ENCODE measurements around the gene UNC13A. TPM values are rescaled to one million over a fixed set of nuclear protein-coding genes. Genes with fewer than 3 reads are reported as not detected.
"Not testable (repeated sequence)": the region's sequence is repeated elsewhere in the genome, so short reads cannot be mapped to it uniquely, and the experiment has no call there.

The UNC13A gene
- total RNA-seq, 1 experiment from 2014 or later, result under 0.01 TPM

GRCh38 chr19:17598063-17598462 lies 90.1 kb downstream of the UNC13A start:
- H3K4me2 ChIP-seq (ENCODE audit: low read depth, low read length, poor library complexity, severe bottlenecking); H3K79me2 ChIP-seq (ENCODE audit: low read length); H4K20me1 ChIP-seq (ENCODE audit: insufficient read depth, low read depth, low read length); H3K9ac ChIP-seq (ENCODE audit: low read length); H3K9me3 ChIP-seq (ENCODE audit: low read length); H3K9me2 ChIP-seq (replicated peaks; ENCODE audit: insufficient read depth, low read length); H3K4me3 ChIP-seq (ENCODE audit: low read length); H3K27ac ChIP-seq (ENCODE audit: low read length); H3K36me3 ChIP-seq (ENCODE audit: insufficient read depth, low read length); DNase-seq; H2AFZ ChIP-seq (ENCODE audit: low read length); H3K27me3 ChIP-seq (ENCODE audit: low read length): not testable (repeated sequence)
- peaks cover 20% of the 10 kb centered on the region for H3K4me1 ChIP-seq (ENCODE audit: low read length)

GRCh38 chr19:17594296-17594695 lies 93.9 kb downstream of the UNC13A start:
- H3K9me3 ChIP-seq (ENCODE audit: low read length); H3K4me3 ChIP-seq (ENCODE audit: low read length): not testable (repeated sequence)

GRCh38 chr19:17590866-17591265 lies 97.3 kb downstream of the UNC13A start:
- H3K9me3 ChIP-seq (ENCODE audit: low read length), result no peaks in the 10 kb centered on the region
- H3K4me3 ChIP-seq (ENCODE audit: low read length), result no peak overlapping the region
- H3K9me2 ChIP-seq (replicated peaks; ENCODE audit: insufficient read depth, low read length), result no peaks in the 10 kb centered on the region
- no peak overlapping the region for H3K4me2 ChIP-seq (ENCODE audit: low read depth, low read length, poor library complexity, severe bottlenecking)
- H3K79me2 ChIP-seq (ENCODE audit: low read length), result no peaks in the 10 kb centered on the region
- no peak overlapping the region for H3K9ac ChIP-seq (ENCODE audit: low read length)
- H3K27ac ChIP-seq (ENCODE audit: low read length), result no peak overlapping the region
- H4K20me1 ChIP-seq (ENCODE audit: insufficient read depth, low read depth, low read length), result no peaks in the 10 kb centered on the region
- no peaks in the 10 kb centered on the region for H3K4me1 ChIP-seq (ENCODE audit: low read length)
- DNase-seq, result no peak
- no peak overlapping the region for H2AFZ ChIP-seq (ENCODE audit: low read length)
- no peaks in the 10 kb centered on the region for H3K36me3 ChIP-seq (ENCODE audit: insufficient read depth, low read length)
- no peaks in the 10 kb centered on the region for H3K27me3 ChIP-seq (ENCODE audit: low read length)

More at GRCh38 chr19:17594296-17594695, 93.9 kb downstream of the UNC13A start:
- H3K27ac ChIP-seq (ENCODE audit: low read length); H3K4me2 ChIP-seq (ENCODE audit: low read depth, low read length, poor library complexity, severe bottlenecking); H3K79me2 ChIP-seq (ENCODE audit: low read length); H4K20me1 ChIP-seq (ENCODE audit: insufficient read depth, low read depth, low read length); H3K27me3 ChIP-seq (ENCODE audit: low read length); H3K9me2 ChIP-seq (replicated peaks; ENCODE audit: insufficient read depth, low read length); H2AFZ ChIP-seq (ENCODE audit: low read length); H3K4me1 ChIP-seq (ENCODE audit: low read length); H3K36me3 ChIP-seq (ENCODE audit: insufficient read depth, low read length); DNase-seq; H3K9ac ChIP-seq (ENCODE audit: low read length): not testable (repeated sequence)

- not testable (repeated sequence) for H4K20me1 ChIP-seq (ENCODE audit: insufficient read depth, low read depth, low read length); H3K4me1 ChIP-seq (ENCODE audit: low read length); H3K9me2 ChIP-seq (replicated peaks; ENCODE audit: insufficient read depth, low read length); DNase-seq; H3K27ac ChIP-seq (ENCODE audit: low read length); H3K9ac ChIP-seq (ENCODE audit: low read length); H3K4me2 ChIP-seq (ENCODE audit: low read depth, low read length, poor library complexity, severe bottlenecking); H3K9me3 ChIP-seq (ENCODE audit: low read length); H3K4me3 ChIP-seq (ENCODE audit: low read length); H2AFZ ChIP-seq (ENCODE audit: low read length); H3K79me2 ChIP-seq (ENCODE audit: low read length); H3K27me3 ChIP-seq (ENCODE audit: low read length)
- peaks cover 11% of the 10 kb centered on the region for H3K36me3 ChIP-seq (ENCODE audit: insufficient read depth, low read length)
Observed at GRCh38 chr19:17585395-17585794, 102.8 kb downstream of the UNC13A start.

GRCh38 chr19:17584132-17584531 lies 104.0 kb downstream of the UNC13A start:
- no peak for DNase-seq
- peaks cover 12% of the 10 kb centered on the region; the same call in 1 of the 2 replicates for H4K20me1 ChIP-seq (ENCODE audit: insufficient read depth, low read depth, low read length)
- no peaks in the 10 kb centered on the region for H3K27me3 ChIP-seq (ENCODE audit: low read length)
- H3K9me3 ChIP-seq (ENCODE audit: low read length), result no peaks in the 10 kb centered on the region
- H3K79me2 ChIP-seq (ENCODE audit: low read length), result no peaks in the 10 kb centered on the region
- no peak overlapping the region for H2AFZ ChIP-seq (ENCODE audit: low read length)
- H3K9me2 ChIP-seq (replicated peaks; ENCODE audit: insufficient read depth, low read length), result no peaks in the 10 kb centered on the region
- no peaks in the 10 kb centered on the region for H3K4me1 ChIP-seq (ENCODE audit: low read length)
- H3K4me3 ChIP-seq (ENCODE audit: low read length), result no peak overlapping the region
- peaks cover 11% of the 10 kb centered on the region for H3K36me3 ChIP-seq (ENCODE audit: insufficient read depth, low read length)
- H3K4me2 ChIP-seq (ENCODE audit: low read depth, low read length, poor library complexity, severe bottlenecking), result no peak overlapping the region
- no peak overlapping the region for H3K27ac ChIP-seq (ENCODE audit: low read length)
- no peak overlapping the region for H3K9ac ChIP-seq (ENCODE audit: low read length)

GRCh38 chr19:17582613-17583012 lies 105.5 kb downstream of the UNC13A start:
- Histone ChIP-seq H2AFZ (ENCODE audit: low read length) (no peak overlapping the region), H3K79me2 (ENCODE audit: low read length) (no peaks in the 10 kb centered on the region), H3K9me3 (ENCODE audit: low read length) (no peaks in the 10 kb centered on the region), H4K20me1 (ENCODE audit: insufficient read depth, low read depth, low read length) (peaks cover 12% of the 10 kb centered on the region; the same call in 1 of the 2 replicates), H3K36me3 (ENCODE audit: insufficient read depth, low read length) (peaks cover 13% of the 10 kb centered on the region), H3K9me2 (replicated peaks; ENCODE audit: insufficient read depth, low read length) (no peaks in the 10 kb centered on the region), H3K4me3 (ENCODE audit: low read length) (no peak overlapping the region), H3K4me2 (ENCODE audit: low read depth, low read length, poor library complexity, severe bottlenecking) (no peak overlapping the region), H3K4me1 (ENCODE audit: low read length) (no peaks in the 10 kb centered on the region), H3K27ac (ENCODE audit: low read length) (no peak overlapping the region), H3K27me3 (ENCODE audit: low read length) (no peaks in the 10 kb centered on the region), H3K9ac (ENCODE audit: low read length) (no peak overlapping the region)
- DNase-seq, result no peak

- peaks cover 12% of the 10 kb centered on the region; the same call in 1 of the 2 replicates for H4K20me1 ChIP-seq (ENCODE audit: insufficient read depth, low read depth, low read length)
- H3K27me3 ChIP-seq (ENCODE audit: low read length), result no peaks in the 10 kb centered on the region
- H3K79me2 ChIP-seq (ENCODE audit: low read length), result no peaks in the 10 kb centered on the region
- no peak overlapping the region for H3K4me3 ChIP-seq (ENCODE audit: low read length)
- H3K4me2 ChIP-seq (ENCODE audit: low read depth, low read length, poor library complexity, severe bottlenecking), result no peak overlapping the region
- H3K4me1 ChIP-seq (ENCODE audit: low read length), result no peaks in the 10 kb centered on the region
- H3K9me3 ChIP-seq (ENCODE audit: low read length), result no peaks in the 10 kb centered on the region
- peaks cover 13% of the 10 kb centered on the region for H3K36me3 ChIP-seq (ENCODE audit: insufficient read depth, low read length)
- no peak overlapping the region for H2AFZ ChIP-seq (ENCODE audit: low read length)
- H3K27ac ChIP-seq (ENCODE audit: low read length), result no peak overlapping the region
- no peak overlapping the region for H3K9ac ChIP-seq (ENCODE audit: low read length)
- no peak for DNase-seq
- H3K9me2 ChIP-seq (replicated peaks; ENCODE audit: insufficient read depth, low read length), result no peaks in the 10 kb centered on the region
Observed at GRCh38 chr19:17581211-17581874, 106.8 kb downstream of the UNC13A start.

- Histone ChIP-seq H3K9me2 (replicated peaks; ENCODE audit: insufficient read depth, low read length) (no peaks in the 10 kb centered on the region), H3K36me3 (ENCODE audit: insufficient read depth, low read length) (peaks cover 17% of the 10 kb centered on the region), H3K4me3 (ENCODE audit: low read length) (no peak overlapping the region), H2AFZ (ENCODE audit: low read length) (no peak overlapping the region), H3K79me2 (ENCODE audit: low read length) (no peaks in the 10 kb centered on the region), H3K4me1 (ENCODE audit: low read length) (no peaks in the 10 kb centered on the region), H3K27ac (ENCODE audit: low read length) (no peak overlapping the region), H3K4me2 (ENCODE audit: low read depth, low read length, poor library complexity, severe bottlenecking) (no peak overlapping the region), H3K27me3 (ENCODE audit: low read length) (no peaks in the 10 kb centered on the region), H3K9me3 (ENCODE audit: low read length) (no peaks in the 10 kb centered on the region), H4K20me1 (ENCODE audit: insufficient read depth, low read depth, low read length) (peaks cover 12% of the 10 kb centered on the region; the same call in 1 of the 2 replicates), H3K9ac (ENCODE audit: low read length) (no peak overlapping the region)
- no peak for DNase-seq
Observed at GRCh38 chr19:17580470-17581144, 107.5 kb downstream of the UNC13A start.
